Esophagus muscularis mucosa (tissue), 4 donors: ENCODE data around the gene TPPP.
"Not testable (repeated sequence)": the region's sequence is repeated elsewhere in the genome, so short reads cannot be mapped to it uniquely, and the experiment has no call there.

ENCODE experiments used
- CTCF ChIP-seq, 3 experiments: fragments of 200-600 bp in 2 of 3; fragments of 450-650 bp in 1 of 3; sonication (generic) in 2 of 3; IDR thresholded peaks; one replicate each; pipeline ENCODE4 v1.5.1; 2017 to 2019; ENCODE audit warnings: antibody characterized with exemption in 3 of 3, mild to moderate bottlenecking in 2 of 3, moderate library complexity in 1 of 3
- EP300 ChIP-seq: sonication (generic); formaldehyde crosslinking; IDR thresholded peaks from one replicate; pipeline ENCODE4 v1.6.1; 2017; ENCODE audit warnings: antibody characterized with exemption
- POLR2A ChIP-seq: fragments of 450-650 bp; IDR thresholded peaks from one replicate; pipeline ENCODE4 v1.6.1; 2017; ENCODE audit warnings: antibody characterized with exemption, moderate library complexity, mild to moderate bottlenecking, low read depth
- POLR2AphosphoS5 ChIP-seq, 2 donors: sonication (generic); formaldehyde crosslinking; IDR thresholded peaks; one replicate each; pipeline ENCODE4 v1.6.1; 2017; ENCODE audit warnings: antibody characterized with exemption in 2 of 2

- not testable (repeated sequence) for TF ChIP-seq CTCF (IDR thresholded peaks at IDR 0.05); EP300; POLR2A; POLR2AphosphoS5 (IDR thresholded peaks at IDR 0.05)
Observed at GRCh38 chr5:686172-686523, 7.0 kb downstream of the TPPP start.
